DOHH2 (cell line): ENCODE results near the gene CLCNKA.

Experiments used
- H3F3A ChIP-seq: fragments of 200-600 bp; sonication (generic), shearing (Covaris generic); 2 replicates; pipeline ENCODE4 v1.6.0; 2016; ENCODE audit warnings: antibody characterized with exemption, mild to moderate bottlenecking; ENCODE audit not compliant: control insufficient read depth, insufficient read depth
- H3K27ac ChIP-seq: fragments of 200-600 bp; sonication (generic); 2 replicates; pipeline ENCODE4 v1.5.1; 2014; ENCODE audit warnings: low read depth, mild to moderate bottlenecking, low read length, moderate library complexity
- H3K27me3 ChIP-seq: fragments of 200-600 bp; sonication (generic); 2 replicates; pipeline ENCODE4 v1.6.1; 2014; ENCODE audit warnings: mild to moderate bottlenecking, low read length, mixed read lengths; ENCODE audit not compliant: control insufficient read depth
- H3K36me3 ChIP-seq: fragments of 200-600 bp; sonication (generic); 2 replicates; pipeline ENCODE4 v1.6.1; 2014; ENCODE audit warnings: mild to moderate bottlenecking, low read length, moderate library complexity, mixed read lengths; ENCODE audit not compliant: control insufficient read depth
- H3K4me1 ChIP-seq: fragments of 200-600 bp; sonication (generic); 2 replicates; pipeline ENCODE4 v1.6.1; 2014; ENCODE audit warnings: mild to moderate bottlenecking, low read length, mixed read lengths; ENCODE audit not compliant: control insufficient read depth
- H3K4me2 ChIP-seq: fragments of 200-600 bp; sonication (generic); 2 replicates; pipeline ENCODE4 v1.6.0; 2014; ENCODE audit warnings: mild to moderate bottlenecking, low read length, moderate library complexity
- H3K4me3 ChIP-seq: fragments of 200-600 bp; sonication (generic); 2 replicates; pipeline ENCODE4 v1.5.1; 2014; ENCODE audit warnings: mild to moderate bottlenecking, low read length, mixed read lengths
- H3K79me2 ChIP-seq: fragments of 200-600 bp; sonication (generic); 2 replicates; pipeline ENCODE4 v1.6.1; 2014; ENCODE audit warnings: mild to moderate bottlenecking, low read length, mixed read lengths; ENCODE audit not compliant: control insufficient read depth
- H3K9me2 ChIP-seq: fragments of 200-600 bp; sonication (generic); replicated peaks from 2 replicates; pipeline ENCODE4 v1.6.1; 2014; ENCODE audit warnings: mild to moderate bottlenecking, low read length, mixed read lengths; ENCODE audit not compliant: control insufficient read depth
- H3K9me3 ChIP-seq: fragments of 200-600 bp; sonication (generic); 2 replicates; pipeline ENCODE4 v1.6.1; 2014; ENCODE audit warnings: antibody characterized with exemption, low read length, mixed read lengths; ENCODE audit not compliant: control insufficient read depth, insufficient read depth
- H4K20me1 ChIP-seq: fragments of 200-600 bp; sonication (generic); 2 replicates; pipeline ENCODE4 v1.6.0; 2014; ENCODE audit warnings: low read depth, mild to moderate bottlenecking, antibody characterized with exemption, low read length, moderate library complexity; ENCODE audit not compliant: control insufficient read depth, insufficient read depth
- CTCF ChIP-seq: fragments of 200-600 bp; sonication (generic); IDR thresholded peaks from one replicate; pipeline ENCODE4 v1.5.1; 2014; ENCODE audit warnings: antibody characterized with exemption, mild to moderate bottlenecking, low read depth, low read length; ENCODE audit not compliant: poor library complexity, severe bottlenecking
- EZH2phosphoT487 ChIP-seq: fragments of 200-600 bp; sonication (generic); IDR thresholded peaks from 2 replicates; pipeline ENCODE4 v1.6.1; 2017; ENCODE audit warnings: borderline replicate concordance, mild to moderate bottlenecking, antibody characterized with exemption, low read length, moderate library complexity, mixed read lengths

Gene CLCNKA

GRCh38 chr1:16015960-16016901 is 5.6 kb upstream of the CLCNKA start:
- Histone ChIP-seq H3K4me2 (no peak overlapping the region), H3K27ac (no peak overlapping the region), H3K36me3 (no peaks in the 10 kb centered on the region), H3F3A (no peaks in the 10 kb centered on the region), H3K9me2 (no peaks in the 10 kb centered on the region), H3K4me1 (peaks cover 32% of the 10 kb centered on the region), H4K20me1 (no peaks in the 10 kb centered on the region), H3K79me2 (no peaks in the 10 kb centered on the region), H3K9me3 (no peaks in the 10 kb centered on the region), H3K4me3 (no peak overlapping the region), H3K27me3 (peaks cover 25% of the 10 kb centered on the region)
- TF ChIP-seq EZH2phosphoT487 (no peak), CTCF (no peak)

- TF ChIP-seq EZH2phosphoT487, result no peak
- no peak for TF ChIP-seq CTCF
- Histone ChIP-seq H3K4me1 (peaks cover 32% of the 10 kb centered on the region), H3K27ac (no peak overlapping the region), H3K4me3 (no peak overlapping the region), H3K79me2 (no peaks in the 10 kb centered on the region), H3K9me3 (no peaks in the 10 kb centered on the region), H3F3A (no peaks in the 10 kb centered on the region), H3K27me3 (peaks cover 30% of the 10 kb centered on the region), H3K9me2 (no peaks in the 10 kb centered on the region), H4K20me1 (no peaks in the 10 kb centered on the region), H3K4me2 (no peak overlapping the region), H3K36me3 (no peaks in the 10 kb centered on the region)
Observed at GRCh38 chr1:16017076-16017460, 4.8 kb upstream of the CLCNKA start.

GRCh38 chr1:16017461-16018303 is 4.2 kb upstream of the CLCNKA start, which contains the start of gene HSPB7:
HSPB7 (minus strand) TSS chr1:16018043; CDS start chr1:16017963, 80 bp downstream.
- H3F3A ChIP-seq, result no peaks in the 10 kb centered on the region
- peaks cover 33% of the 10 kb centered on the region for H3K27me3 ChIP-seq
- H3K4me2 ChIP-seq, result no peak within 1 kb of the TSS
- H3K9me3 ChIP-seq, result no peaks in the 10 kb centered on the region
- H4K20me1 ChIP-seq, result no peaks in the 10 kb centered on the region
- H3K36me3 ChIP-seq, result no peaks in the 10 kb centered on the region
- no peak within 1 kb of the TSS for H3K27ac ChIP-seq
- TF ChIP-seq EZH2phosphoT487 (no peak), CTCF (peak; percentile 31)
- no peaks in the 10 kb centered on the region for H3K79me2 ChIP-seq
- peaks cover 26% of the 10 kb centered on the region for H3K4me1 ChIP-seq
- H3K4me3 ChIP-seq, result no peak within 1 kb of the TSS
- H3K9me2 ChIP-seq, result no peaks in the 10 kb centered on the region
